Neural crest cell (in vitro differentiated cells): ENCODE results near the gene TNIP2. TPM values are rescaled to one million over a fixed set of nuclear protein-coding genes. Genes with fewer than 3 reads are reported as not detected.
"Not testable (repeated sequence)": the region's sequence is repeated elsewhere in the genome, so short reads cannot be mapped to it uniquely, and the experiment has no call there.

Source experiments
- DNase-seq: peaks from one replicate; pipeline ENCODE4 v3.0.0; 2021; ENCODE audit warnings: low read depth, mixed read lengths, low spot score
- H3K27ac Mint-ChIP-seq: one replicate; pipeline ENCODE4 v1.8.0; 2021; ENCODE audit warnings: mild to moderate bottlenecking, mixed read lengths; ENCODE audit not compliant: unreplicated experiment
- H3K27me3 Mint-ChIP-seq: 2 replicates; pipeline ENCODE4 v1.8.0; 2021; ENCODE audit warnings: low read depth, mild to moderate bottlenecking, mixed read lengths
- H3K36me3 Mint-ChIP-seq: 2 replicates; pipeline ENCODE4 v1.8.0; 2021; ENCODE audit warnings: low read depth, mild to moderate bottlenecking, mixed read lengths
- H3K4me1 Mint-ChIP-seq: 2 replicates; pipeline ENCODE4 v1.8.0; 2021; ENCODE audit warnings: mixed read lengths
- H3K4me3 Mint-ChIP-seq: one replicate; pipeline ENCODE4 v1.8.0; 2021; ENCODE audit warnings: mild to moderate bottlenecking, mixed read lengths
- H3K9me3 Mint-ChIP-seq: 2 replicates; pipeline ENCODE4 v1.8.0; 2021; ENCODE audit warnings: mixed read lengths
- CTCF ChIP-seq: fragments of 200-600 bp; sonication (generic); conservative IDR thresholded peaks from 2 replicates; pipeline ENCODE4 v1.5.0; 2021; ENCODE audit warnings: antibody characterized with exemption, mild to moderate bottlenecking
- total RNA-seq: library from RNA; stranded (reverse); gene quantifications from 2 replicates; pipeline ENCODE4 v1.2.1, GENCODE V29; 2021

Gene TNIP2
- total RNA-seq, 1 donor from 2014 or later, result 25.1 TPM

GRCh38 chr4:2783790-2784189 is 27.7 kb upstream of the TNIP2 start:
- H3K4me1 Mint-ChIP-seq, result no peaks in the 10 kb centered on the region
- TF ChIP-seq CTCF, result no peak
- H3K9me3 Mint-ChIP-seq, result peaks cover 4% of the 10 kb centered on the region
- DNase-seq, result no peak
- H3K27me3 Mint-ChIP-seq, result peaks cover 8% of the 10 kb centered on the region
- no peaks in the 10 kb centered on the region for H3K36me3 Mint-ChIP-seq
- no peak overlapping the region for H3K27ac Mint-ChIP-seq
- no peak overlapping the region for H3K4me3 Mint-ChIP-seq

GRCh38 chr4:2781911-2782310 is 25.8 kb upstream of the TNIP2 start:
- Mint-ChIP-seq H3K27me3 (peaks cover 8% of the 10 kb centered on the region), H3K4me1 (no peaks in the 10 kb centered on the region), H3K27ac (no peak overlapping the region), H3K36me3 (no peaks in the 10 kb centered on the region), H3K4me3 (no peak overlapping the region), H3K9me3 (peaks cover 4% of the 10 kb centered on the region)
- no peak for DNase-seq
- no peak for TF ChIP-seq CTCF

- not testable (repeated sequence) for DNase-seq
Measured at GRCh38 chr4:2780643-2781042, 24.5 kb upstream of the TNIP2 start.

GRCh38 chr4:2771264-2771663 is 15.1 kb upstream of the TNIP2 start:
- Mint-ChIP-seq H3K36me3 (no peaks in the 10 kb centered on the region), H3K27ac (no peak overlapping the region), H3K4me1 (peaks cover 15% of the 10 kb centered on the region), H3K4me3 (no peak overlapping the region), H3K27me3 (no peaks in the 10 kb centered on the region), H3K9me3 (peaks cover 4% of the 10 kb centered on the region)
- DNase-seq, result no peak
- no peak for TF ChIP-seq CTCF

More at GRCh38 chr4:2780643-2781042, 24.5 kb upstream of the TNIP2 start:
- not testable (repeated sequence) for H3K4me1 Mint-ChIP-seq, H3K27me3 Mint-ChIP-seq, H3K27ac Mint-ChIP-seq, H3K36me3 Mint-ChIP-seq, H3K4me3 Mint-ChIP-seq, H3K9me3 Mint-ChIP-seq

GRCh38 chr4:2768921-2769336 is 12.8 kb upstream of the TNIP2 start:
- no peaks in the 10 kb centered on the region for H3K36me3 Mint-ChIP-seq
- peaks cover 6% of the 10 kb centered on the region for H3K9me3 Mint-ChIP-seq
- TF ChIP-seq CTCF, result no peak
- H3K4me1 Mint-ChIP-seq, result peaks cover 23% of the 10 kb centered on the region
- H3K27ac Mint-ChIP-seq, result no peak overlapping the region
- no peaks in the 10 kb centered on the region for H3K27me3 Mint-ChIP-seq
- DNase-seq, result no peak
- H3K4me3 Mint-ChIP-seq, result no peak overlapping the region

- Mint-ChIP-seq H3K27me3 (no peaks in the 10 kb centered on the region), H3K9me3 (peaks cover 6% of the 10 kb centered on the region), H3K4me3 (no peak overlapping the region), H3K36me3 (no peaks in the 10 kb centered on the region), H3K4me1 (peaks cover 23% of the 10 kb centered on the region), H3K27ac (peak overlapping the region; percentile 35)
- no peak for DNase-seq
- no peak for TF ChIP-seq CTCF
Measured at GRCh38 chr4:2768124-2768523, 12.0 kb upstream of the TNIP2 start.
